Stomach (tissue), 4 donors: ENCODE data around the gene CEP70.

Experiments used
- CTCF ChIP-seq, 7 experiments: fragments of 450-650 bp in 4 of 7; fragments of 200-600 bp in 3 of 7; sonication (generic) in 3 of 7; IDR thresholded peaks; one replicate each; pipeline ENCODE4 v1.5.1; 2016 to 2019; ENCODE audit warnings: antibody characterized with exemption in 7 of 7, control low read depth in 2 of 7, mild to moderate bottlenecking in 1 of 7
- EP300 ChIP-seq: sonication (generic); formaldehyde crosslinking; IDR thresholded peaks from one replicate; pipeline ENCODE4 v1.6.1; 2017; ENCODE audit warnings: antibody characterized with exemption
- POLR2A ChIP-seq, 4 donors: fragments of 450-650 bp; IDR thresholded peaks; one replicate each; pipeline ENCODE4 v1.6.1; 2016; ENCODE audit warnings: antibody characterized with exemption in 4 of 4, control low read depth in 2 of 4, mild to moderate bottlenecking in 1 of 4, moderate library complexity in 1 of 4
- POLR2AphosphoS5 ChIP-seq, 3 donors: sonication (generic); formaldehyde crosslinking; IDR thresholded peaks; one replicate each; pipeline ENCODE4 v1.6.1; 2016; ENCODE audit warnings: antibody characterized with exemption in 3 of 3

DNA sequence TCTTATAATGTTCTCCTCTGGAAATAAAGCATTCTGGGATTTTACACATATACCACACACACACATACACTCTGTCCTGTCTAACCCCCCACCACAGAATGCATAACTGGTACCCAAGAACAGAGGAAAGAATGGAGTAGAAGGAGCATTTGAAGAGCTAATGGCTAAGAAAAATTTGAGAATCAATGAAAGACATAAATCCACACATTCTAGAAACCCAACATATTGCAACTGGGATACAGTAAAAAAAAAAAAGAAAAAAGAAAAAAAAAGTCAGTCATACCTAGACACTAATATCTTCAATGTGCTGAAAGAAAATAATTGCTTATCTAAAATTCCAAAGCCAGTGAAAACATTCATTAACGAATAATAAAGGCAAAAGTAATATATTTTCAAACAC lies 20.9 kb downstream of the CEP70 start:
- TF ChIP-seq POLR2A (IDR thresholded peaks at IDR 0.05), result no peak
- TF ChIP-seq CTCF (IDR thresholded peaks at IDR 0.05), result no peak
- TF ChIP-seq POLR2AphosphoS5 (IDR thresholded peaks at IDR 0.05), result no peak
- TF ChIP-seq EP300, result no peak
